ENCODE results near the gene FLNB. TPM values are rescaled to one million over a fixed set of nuclear protein-coding genes. Genes with fewer than 3 reads are reported as not detected.

FLNB gene
- total and polyA plus RNA-seq, 2 of the 8 experiments (the other 6 are each of a cell fraction or from before 2014, with no cell fraction given): 72.3 to 118 TPM

GRCh38 chr3:58177747-58178527 lies 169.7 kb downstream of the FLNB start:
- H3K9ac ChIP-seq (replicated peaks in 1 of 4; ENCODE audit: extremely low read depth in 1 of 4, low read depth in 3 of 4, low read length in 3 of 4): no peak overlapping the region
- H2BK5ac ChIP-seq (ENCODE audit: low read depth, low read length): no peak overlapping the region
- no peak overlapping the region for H3K56ac ChIP-seq (replicated peaks; ENCODE audit: insufficient read length, low read depth, low read length)
- H4K20me1 ChIP-seq (replicated peaks in 1 of 2; ENCODE audit: control insufficient read depth in 1 of 2, insufficient read depth in 2 of 2, low read length in 2 of 2): no peaks in the 10 kb centered on the region
- H3K4ac ChIP-seq (replicated peaks; ENCODE audit: insufficient read length, low read depth, low read length): no peak overlapping the region
- no peak for FAIRE-seq
- 10% methylated on average over 42 of the region's 46 CpGs; no CpG with 5 or more reads in 1 of the 2 experiments for WGBS, 2 experiments (ENCODE audit: extremely low coverage in 1 of 2, insufficient coverage in 1 of 2, insufficient read length in 1 of 2, insufficient replicate concordance in 2 of 2, low coverage in 1 of 2, low lambda C conversion rate in 2 of 2, missing lambda C conversion rate in 1 of 2)
- H3K27ac ChIP-seq (ENCODE audit: low read depth, low read length): no peak overlapping the region
- peak; percentile 57 to 99 for DNase-seq (ENCODE audit: low read depth in 1 of 2, low spot score in 2 of 2)
- no peak overlapping the region for H2BK12ac ChIP-seq (ENCODE audit: low read depth, low read length)
- peak overlapping the region; percentile 0 to 62 (median 47); a peak in 6 of 8 replicates for H3K4me3 ChIP-seq (ENCODE audit: extremely low read depth in 1 of 4, insufficient read depth in 2 of 4, low read depth in 3 of 4, low read length in 4 of 4)
- H4K91ac ChIP-seq (replicated peaks; ENCODE audit: insufficient read length, low read length): peak overlapping the region; percentile 61
- H3K18ac ChIP-seq (ENCODE audit: extremely low read depth, low read length): peak overlapping the region; percentile 5; the same call in 1 of the 2 replicates
- ChIA-PET CTCF (ENCODE audit: partially characterized antibody) (interaction anchor here (0.6 to 4.3 kb wide), 41 partner anchors 8 to 408 kb away, joined by 3 to 44 read pairs (median 4); partner anchors contain the start of genes HTD2 and RPP14), POLR2A (ENCODE audit: partially characterized antibody) (interaction anchor here (0.6 to 2.3 kb wide), 6 partner anchors 9 to 250 kb away, joined by 3 to 11 read pairs (median 4); partner anchors contain the start of genes HTD2 and RPP14)
- no peak overlapping the region for H2BK20ac ChIP-seq (ENCODE audit: low read length)
- peak overlapping the region; percentile 48 for H4K8ac ChIP-seq (ENCODE audit: extremely low read depth, insufficient read depth, low read length)
- H3K9me3 ChIP-seq (ENCODE audit: insufficient read depth in 2 of 2, low read depth in 1 of 2, low read length in 1 of 2): no peaks in the 10 kb centered on the region
- peak overlapping the region; percentile 89; the same call in 1 of the 2 replicates for H2AFZ ChIP-seq (ENCODE audit: low read length)
- no peak overlapping the region for H3K14ac ChIP-seq (ENCODE audit: insufficient read length)
- no peak overlapping the region; the same call in 1 of the 2 replicates for H2BK15ac ChIP-seq (ENCODE audit: low read length)
- no peak overlapping the region for H4K5ac ChIP-seq (ENCODE audit: insufficient read length, low read depth, low read length)
- H3K79me1 ChIP-seq (ENCODE audit: low read depth, low read length): no peaks in the 10 kb centered on the region
- H2AK5ac ChIP-seq (ENCODE audit: low read depth, low read length): no peak overlapping the region
- H2BK120ac ChIP-seq (replicated peaks; ENCODE audit: low read depth, low read length): no peak overlapping the region
- no peaks in the 10 kb centered on the region for H3K36me3 ChIP-seq (ENCODE audit: control insufficient read depth in 2 of 4, insufficient read depth in 4 of 4, low read length in 3 of 4)
- H3K23me2 ChIP-seq (ENCODE audit: low read depth, low read length): no peaks in the 10 kb centered on the region
- peaks cover 0 to 6% (median 2%) of the 10 kb centered on the region in 4 experiments; a peak in 2 of 7 replicates for H3K27me3 ChIP-seq (replicated peaks in 1 of 4; ENCODE audit: control insufficient read depth in 3 of 4, extremely low read depth in 1 of 4, insufficient read depth in 3 of 4, low read length in 3 of 4)
- no peak overlapping the region for H3K23ac ChIP-seq (ENCODE audit: insufficient read length)
- peaks cover 4 to 24% (median 14%) of the 10 kb centered on the region in 4 experiments for H3K4me1 ChIP-seq (replicated peaks in 1 of 4; ENCODE audit: control insufficient read depth in 3 of 4, insufficient read depth in 4 of 4, low read length in 3 of 4)
- H3K4me2 ChIP-seq (ENCODE audit: insufficient read depth in 1 of 2, low read depth in 2 of 2, low read length in 2 of 2): peak overlapping the region; percentile 1 to 77; a peak in 3 of 4 replicates
- no peaks in the 10 kb centered on the region for H3K79me2 ChIP-seq (ENCODE audit: control insufficient read depth in 1 of 2, insufficient read depth in 2 of 2, low read length in 2 of 2)
- peak; percentile 84 to 98 for TF ChIP-seq HDAC2 (IDR thresholded peaks at IDR 0.05; ENCODE audit: borderline replicate concordance in 1 of 2, low read depth in 2 of 2, low read length in 2 of 2)
- TF ChIP-seq POU5F1 (IDR thresholded peaks at IDR 0.05; ENCODE audit: low read depth, low read length): no peak
- no peak for TF ChIP-seq SIRT6 (IDR thresholded peaks at IDR 0.05; ENCODE audit: low read length)
- TF ChIP-seq CREB1 (IDR thresholded peaks at IDR 0.05): peak; percentile 66
- TF ChIP-seq RAD21 (IDR thresholded peaks at IDR 0.05 in 1 of 2, conservative IDR thresholded peaks at IDR 0.05 in 1 of 2; ENCODE audit: low read depth in 2 of 2, low read length in 2 of 2): peak; percentile 69 to 78
- TF ChIP-seq BACH1 (IDR thresholded peaks at IDR 0.05; ENCODE audit: low read length): peak; percentile 89
- TF ChIP-seq SIN3A (conservative IDR thresholded peaks at IDR 0.05 in 1 of 2, IDR thresholded peaks at IDR 0.05 in 1 of 2; ENCODE audit: low read depth in 1 of 2, low read length in 2 of 2): no peak
- 0 out of 2 replicates have a peak, but pooled peaks have one; percentile 37 for TF ChIP-seq GABPA (IDR thresholded peaks at IDR 0.05; ENCODE audit: borderline replicate concordance, insufficient read depth, low read length)
- TF ChIP-seq CTBP2 (IDR thresholded peaks at IDR 0.05; ENCODE audit: borderline replicate concordance, insufficient read depth, insufficient read length, low read length): peak; percentile 42
- peak; percentile 29; the same call in 1 of the 2 replicates for TF ChIP-seq RBBP5 (IDR thresholded peaks at IDR 0.05; ENCODE audit: borderline replicate concordance, low read depth, low read length)
